HG03565 (cell line): ENCODE measurements around the gene C10orf120.

Experiments
- ATAC-seq: cut with Tn5 transposase; IDR thresholded peaks from one replicate; pipeline ENCODE4 v1.9.1; 2021; ENCODE audit warnings: mild to moderate bottlenecking, moderate library complexity; ENCODE audit not compliant: unreplicated experiment

C10orf120 gene

GRCh38 chr10:122703483-122704448 is 4.1 kb upstream of the C10orf120 start:
- peak; percentile 63 for ATAC-seq

- ATAC-seq: no peak
Observed at GRCh38 chr10:122702275-122702674, 2.6 kb upstream of the C10orf120 start.

- ATAC-seq: no peak
Observed at GRCh38 chr10:122701652-122702051, 2.0 kb upstream of the C10orf120 start.

- ATAC-seq: no peak
Observed at GRCh38 chr10:122696687-122697086, 3.0 kb downstream of the C10orf120 start.

- ATAC-seq: no peak
Observed at GRCh38 chr10:122692744-122693143, 6.9 kb downstream of the C10orf120 start.

- ATAC-seq: no peak
Observed at GRCh38 chr10:122689146-122689820, 10.4 kb downstream of the C10orf120 start.

GRCh38 chr10:122688293-122688989 is 11.2 kb downstream of the C10orf120 start:
- no peak for ATAC-seq

GRCh38 chr10:122682522-122682921 is 17.1 kb downstream of the C10orf120 start:
- ATAC-seq: no peak

- no peak for ATAC-seq
Observed at GRCh38 chr10:122678266-122678665, 21.4 kb downstream of the C10orf120 start.

- ATAC-seq: no peak
Observed at GRCh38 chr10:122675278-122675677, 24.4 kb downstream of the C10orf120 start.

GRCh38 chr10:122674781-122675180 is 24.9 kb downstream of the C10orf120 start:
- ATAC-seq: no peak

GRCh38 chr10:122673731-122674130 is 25.9 kb downstream of the C10orf120 start:
- ATAC-seq: no peak

- no peak for ATAC-seq
Observed at GRCh38 chr10:122673269-122673668, 26.4 kb downstream of the C10orf120 start.

GRCh38 chr10:122672655-122673054 is 27.0 kb downstream of the C10orf120 start:
- ATAC-seq: no peak

- ATAC-seq: no peak
Observed at GRCh38 chr10:122671355-122671754, 28.3 kb downstream of the C10orf120 start.

GRCh38 chr10:122669842-122670241 is 29.8 kb downstream of the C10orf120 start:
- no peak for ATAC-seq

GRCh38 chr10:122669045-122669444 is 30.6 kb downstream of the C10orf120 start:
- no peak for ATAC-seq

GRCh38 chr10:122665946-122666345 is 33.7 kb downstream of the C10orf120 start:
- no peak for ATAC-seq

GRCh38 chr10:122665329-122665860 is 34.3 kb downstream of the C10orf120 start:
- ATAC-seq: no peak

- ATAC-seq: no peak
Observed at GRCh38 chr10:122664501-122664900, 35.1 kb downstream of the C10orf120 start.

- ATAC-seq: no peak
Observed at GRCh38 chr10:122663516-122664130, 36.0 kb downstream of the C10orf120 start.
